ENCODE data around the gene MARCHF10. TPM values are rescaled to one million over a fixed set of nuclear protein-coding genes. Genes with fewer than 3 reads are reported as not detected.
"Not testable (repeated sequence)": the region's sequence is repeated elsewhere in the genome, so short reads cannot be mapped to it uniquely, and the experiment has no call there.

MARCHF10 gene
- total RNA-seq, 1 donor from 2014 or later: 0.51 TPM

DNA sequence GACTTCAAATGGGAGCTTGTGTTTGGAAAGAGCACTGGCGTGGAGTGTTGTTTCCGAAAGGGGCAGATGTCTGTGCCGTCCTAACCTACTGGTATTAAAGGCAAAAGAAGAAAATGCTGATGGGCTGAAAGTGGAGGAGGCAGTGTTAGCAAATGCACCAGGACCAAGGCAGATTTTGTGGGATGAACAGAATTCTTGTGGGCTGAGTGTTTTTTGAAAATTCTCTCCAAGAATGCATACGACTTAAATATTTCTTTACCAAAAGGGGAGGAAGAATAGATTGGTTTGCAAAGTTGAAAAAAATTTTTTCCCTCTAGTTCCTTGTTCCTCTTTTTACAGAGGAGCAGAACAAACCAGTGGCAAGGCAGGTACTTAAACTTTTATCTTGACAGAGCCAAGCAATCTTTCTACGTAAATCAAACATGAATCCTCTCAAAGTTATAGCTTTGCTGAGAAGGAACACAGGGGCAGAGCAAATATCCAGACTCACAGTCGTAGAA lies 16.8 kb downstream of the MARCHF10 start:
- H3K4me3 ChIP-seq: no peak overlapping the region
- H3K36me3 ChIP-seq: no peaks in the 10 kb centered on the region
- no peak overlapping the region for H3K4me2 ChIP-seq
- DNase-seq (ENCODE audit: low spot score): no peak
- TF ChIP-seq, protein P1, sequence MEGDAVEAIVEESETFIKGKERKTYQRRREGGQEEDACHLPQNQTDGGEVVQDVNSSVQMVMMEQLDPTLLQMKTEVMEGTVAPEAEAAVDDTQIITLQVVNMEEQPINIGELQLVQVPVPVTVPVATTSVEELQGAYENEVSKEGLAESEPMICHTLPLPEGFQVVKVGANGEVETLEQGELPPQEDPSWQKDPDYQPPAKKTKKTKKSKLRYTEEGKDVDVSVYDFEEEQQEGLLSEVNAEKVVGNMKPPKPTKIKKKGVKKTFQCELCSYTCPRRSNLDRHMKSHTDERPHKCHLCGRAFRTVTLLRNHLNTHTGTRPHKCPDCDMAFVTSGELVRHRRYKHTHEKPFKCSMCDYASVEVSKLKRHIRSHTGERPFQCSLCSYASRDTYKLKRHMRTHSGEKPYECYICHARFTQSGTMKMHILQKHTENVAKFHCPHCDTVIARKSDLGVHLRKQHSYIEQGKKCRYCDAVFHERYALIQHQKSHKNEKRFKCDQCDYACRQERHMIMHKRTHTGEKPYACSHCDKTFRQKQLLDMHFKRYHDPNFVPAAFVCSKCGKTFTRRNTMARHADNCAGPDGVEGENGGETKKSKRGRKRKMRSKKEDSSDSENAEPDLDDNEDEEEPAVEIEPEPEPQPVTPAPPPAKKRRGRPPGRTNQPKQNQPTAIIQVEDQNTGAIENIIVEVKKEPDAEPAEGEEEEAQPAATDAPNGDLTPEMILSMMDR (IDR thresholded peaks at IDR 0.05): no peak
- TF ChIP-seq EZH2 (IDR thresholded peaks at IDR 0.05) (no peak), EZH2phosphoT487 (IDR thresholded peaks at IDR 0.05) (no peak)
- no peak overlapping the region for H3K9ac ChIP-seq
- H3K9me3 ChIP-seq (ENCODE audit: low read depth): no peaks in the 10 kb centered on the region
- no peaks in the 10 kb centered on the region for H4K20me1 ChIP-seq (ENCODE audit: low read depth)
- H3K27me3 ChIP-seq: no peaks in the 10 kb centered on the region
- peaks cover 15% of the 10 kb centered on the region for H3K9me3 Mint-ChIP-seq
- H2AFZ ChIP-seq (replicated peaks): no peak overlapping the region
- no peak overlapping the region for H3K27ac Mint-ChIP-seq
- peaks cover 5% of the 10 kb centered on the region for H3K4me1 ChIP-seq
- H3K27ac ChIP-seq: no peak overlapping the region
- H3K27me3 Mint-ChIP-seq (ENCODE audit: insufficient read depth, low read depth): peaks cover 16% of the 10 kb centered on the region
- no peak overlapping the region for H3K4me3 Mint-ChIP-seq
- no peaks in the 10 kb centered on the region for H3K36me3 Mint-ChIP-seq
- no peaks in the 10 kb centered on the region for H3K79me2 ChIP-seq (ENCODE audit: low read depth)
- H3K4me1 Mint-ChIP-seq: no peaks in the 10 kb centered on the region
- no peaks in the 10 kb centered on the region for H3F3A ChIP-seq (ENCODE audit: low read depth)

DNA sequence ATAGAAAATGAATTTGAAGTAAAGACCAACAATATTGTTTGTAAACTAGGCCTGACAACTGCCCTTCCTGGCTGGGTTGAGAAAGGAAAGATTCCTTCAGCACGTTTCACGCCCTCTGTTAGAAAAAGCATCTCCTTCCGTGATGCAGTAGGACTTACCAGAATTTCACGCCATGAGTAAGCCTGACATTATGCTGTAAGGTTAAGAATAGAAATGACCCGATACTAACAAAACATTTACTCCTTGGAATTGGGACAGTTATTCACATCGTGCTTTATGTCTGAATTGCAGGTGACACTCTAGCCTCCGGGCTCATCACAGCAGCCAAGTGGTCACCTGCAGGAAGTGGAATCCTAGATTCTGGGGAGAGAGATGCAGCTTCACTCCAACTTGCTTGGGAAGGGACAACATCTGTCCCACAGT lies 17.5 kb downstream of the MARCHF10 start:
- H4K20me1 ChIP-seq (ENCODE audit: low read depth): no peaks in the 10 kb centered on the region
- no peak overlapping the region for H3K4me3 Mint-ChIP-seq
- no peak overlapping the region for H3K27ac ChIP-seq
- no peak overlapping the region for H3K4me2 ChIP-seq
- H3K79me2 ChIP-seq (ENCODE audit: low read depth): no peaks in the 10 kb centered on the region
- no peaks in the 10 kb centered on the region for H3K9me3 ChIP-seq (ENCODE audit: low read depth)
- H3K4me1 Mint-ChIP-seq: no peaks in the 10 kb centered on the region
- no peak for DNase-seq (ENCODE audit: low spot score)
- TF ChIP-seq EZH2 (IDR thresholded peaks at IDR 0.05) (no peak), EZH2phosphoT487 (IDR thresholded peaks at IDR 0.05) (no peak)
- no peak overlapping the region for H3K4me3 ChIP-seq
- H3K36me3 ChIP-seq: no peaks in the 10 kb centered on the region
- no peaks in the 10 kb centered on the region for H3F3A ChIP-seq (ENCODE audit: low read depth)
- peaks cover 5% of the 10 kb centered on the region for H3K4me1 ChIP-seq
- no peak overlapping the region for H3K27ac Mint-ChIP-seq
- peaks cover 16% of the 10 kb centered on the region for H3K9me3 Mint-ChIP-seq
- no peak overlapping the region for H2AFZ ChIP-seq (replicated peaks)
- no peaks in the 10 kb centered on the region for H3K27me3 ChIP-seq
- peaks cover 13% of the 10 kb centered on the region for H3K27me3 Mint-ChIP-seq (ENCODE audit: insufficient read depth, low read depth)
- no peaks in the 10 kb centered on the region for H3K36me3 Mint-ChIP-seq
- H3K9ac ChIP-seq: no peak overlapping the region

DNA sequence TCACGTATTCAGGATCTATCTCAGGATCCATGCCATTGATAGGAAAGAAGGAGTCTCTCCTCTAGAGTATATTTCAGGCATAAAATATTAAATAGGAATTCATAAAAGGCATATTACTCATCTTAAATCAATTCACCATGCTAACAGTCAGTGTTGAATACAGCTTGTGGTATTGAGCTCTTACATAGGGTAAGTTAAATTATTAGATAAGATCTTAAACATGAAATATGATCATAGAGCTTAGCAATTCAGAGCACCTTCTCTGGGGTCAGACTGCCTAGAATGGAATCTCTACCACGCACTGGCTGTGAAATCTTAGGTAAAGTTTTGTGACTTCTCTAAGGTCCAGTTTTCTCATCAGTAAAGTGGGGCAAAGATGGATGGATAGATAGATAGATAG lies 20.7 kb downstream of the MARCHF10 start:
- Histone ChIP-seq H3K79me2 (ENCODE audit: low read depth) (no peaks in the 10 kb centered on the region), H3K36me3 (no peaks in the 10 kb centered on the region), H3K27ac (no peak overlapping the region), H3K9me3 (ENCODE audit: low read depth) (no peaks in the 10 kb centered on the region), H3K4me2 (no peak overlapping the region), H3K4me1 (peaks cover 5% of the 10 kb centered on the region), H3K9ac (no peak overlapping the region), H2AFZ (replicated peaks) (no peak overlapping the region), H4K20me1 (ENCODE audit: low read depth) (no peaks in the 10 kb centered on the region), H3F3A (ENCODE audit: low read depth) (no peaks in the 10 kb centered on the region), H3K4me3 (no peak overlapping the region), H3K27me3 (no peaks in the 10 kb centered on the region)
- Mint-ChIP-seq H3K27ac (no peak overlapping the region), H3K36me3 (no peaks in the 10 kb centered on the region), H3K4me3 (no peak overlapping the region), H3K27me3 (ENCODE audit: insufficient read depth, low read depth) (peaks cover 5% of the 10 kb centered on the region), H3K9me3 (peaks cover 23% of the 10 kb centered on the region), H3K4me1 (no peaks in the 10 kb centered on the region)
- TF ChIP-seq EZH2 (IDR thresholded peaks at IDR 0.05) (no peak), EZH2phosphoT487 (IDR thresholded peaks at IDR 0.05) (no peak)
- TF ChIP-seq, protein P1 (IDR thresholded peaks at IDR 0.05): no peak
- no peak for DNase-seq (ENCODE audit: low spot score)

DNA sequence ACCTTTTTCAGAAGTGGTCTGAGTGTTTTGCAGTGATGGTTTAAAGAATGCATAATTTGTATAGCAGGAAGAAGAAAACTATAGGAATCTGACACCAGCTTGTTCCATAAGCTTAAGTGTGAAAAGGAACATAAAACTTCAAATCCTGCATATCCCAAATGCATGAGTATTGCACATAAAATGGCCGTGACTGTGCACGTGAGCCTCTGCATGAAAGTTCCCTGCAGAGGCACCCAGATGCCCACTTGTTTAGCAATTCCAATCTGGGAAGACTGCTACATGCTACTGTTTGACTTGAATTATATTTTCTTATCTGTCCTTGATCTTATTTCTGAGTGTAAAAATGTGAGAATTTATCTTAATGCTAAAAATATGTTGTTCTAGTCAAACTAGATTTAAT lies 21.5 kb downstream of the MARCHF10 start:
- no peaks in the 10 kb centered on the region for H3K27me3 ChIP-seq
- no peaks in the 10 kb centered on the region for H3F3A ChIP-seq (ENCODE audit: low read depth)
- H4K20me1 ChIP-seq (ENCODE audit: low read depth): no peaks in the 10 kb centered on the region
- no peak overlapping the region for H3K4me3 ChIP-seq
- TF ChIP-seq, protein P1 (IDR thresholded peaks at IDR 0.05): no peak
- TF ChIP-seq EZH2 (IDR thresholded peaks at IDR 0.05) (no peak), EZH2phosphoT487 (IDR thresholded peaks at IDR 0.05) (no peak)
- DNase-seq (ENCODE audit: low spot score): no peak
- Mint-ChIP-seq H3K4me1 (no peaks in the 10 kb centered on the region), H3K27ac (no peak overlapping the region), H3K36me3 (no peaks in the 10 kb centered on the region), H3K27me3 (ENCODE audit: insufficient read depth, low read depth) (peaks cover 5% of the 10 kb centered on the region), H3K9me3 (peaks cover 19% of the 10 kb centered on the region), H3K4me3 (no peak overlapping the region)
- H3K79me2 ChIP-seq (ENCODE audit: low read depth): no peaks in the 10 kb centered on the region
- no peak overlapping the region for H2AFZ ChIP-seq (replicated peaks)
- H3K4me1 ChIP-seq: peaks cover 4% of the 10 kb centered on the region
- no peaks in the 10 kb centered on the region for H3K36me3 ChIP-seq
- no peak overlapping the region for H3K4me2 ChIP-seq
- no peaks in the 10 kb centered on the region for H3K9me3 ChIP-seq (ENCODE audit: low read depth)
- H3K27ac ChIP-seq: no peak overlapping the region
- H3K9ac ChIP-seq: no peak overlapping the region

DNA sequence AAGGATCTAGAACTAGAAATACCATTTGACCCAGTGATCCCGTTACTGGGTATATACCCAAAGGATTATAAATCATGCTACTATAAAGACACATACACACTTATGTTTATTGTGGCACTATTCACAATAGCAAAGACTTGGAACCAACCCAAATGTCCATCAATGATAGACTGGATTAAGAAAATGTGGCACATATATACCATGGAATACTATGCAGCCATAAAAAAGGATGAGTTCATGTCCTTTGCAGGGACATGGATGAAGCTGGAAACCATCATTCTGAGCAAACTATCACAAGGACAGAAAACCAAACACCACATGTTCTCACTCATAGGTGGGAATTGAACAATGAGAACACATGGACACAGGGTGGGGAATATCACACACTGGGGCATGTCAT lies 22.1 kb downstream of the MARCHF10 start:
- not testable (repeated sequence) for H3K4me3 ChIP-seq; H3K4me3 Mint-ChIP-seq; H3K27me3 Mint-ChIP-seq (ENCODE audit: insufficient read depth, low read depth); H3K27me3 ChIP-seq; H3K4me1 ChIP-seq; H3K27ac ChIP-seq; DNase-seq (ENCODE audit: low spot score); H2AFZ ChIP-seq (replicated peaks); H3K4me2 ChIP-seq; H3K9me3 ChIP-seq (ENCODE audit: low read depth); H3F3A ChIP-seq (ENCODE audit: low read depth); H3K27ac Mint-ChIP-seq; H3K36me3 ChIP-seq; H3K9ac ChIP-seq; H3K36me3 Mint-ChIP-seq; H4K20me1 ChIP-seq (ENCODE audit: low read depth); H3K79me2 ChIP-seq (ENCODE audit: low read depth); H3K4me1 Mint-ChIP-seq
- H3K9me3 Mint-ChIP-seq: peaks cover 19% of the 10 kb centered on the region

All from neural progenitor cell (in vitro differentiated cells).